Medulla oblongata (tissue), 1 donor: ENCODE results near the gene PECR.
A peak's percentile ranks its signal among the peaks of the same experiment; 100 is the strongest.
"Not testable (repeated sequence)": the region's sequence is repeated elsewhere in the genome, so short reads cannot be mapped to it uniquely, and the experiment has no call there.

Experiments
- DNase-seq: peaks from one replicate; pipeline ENCODE4 v3.0.0-alpha.2; 2015; ENCODE audit errors: extremely low spot score

The PECR gene

DNA sequence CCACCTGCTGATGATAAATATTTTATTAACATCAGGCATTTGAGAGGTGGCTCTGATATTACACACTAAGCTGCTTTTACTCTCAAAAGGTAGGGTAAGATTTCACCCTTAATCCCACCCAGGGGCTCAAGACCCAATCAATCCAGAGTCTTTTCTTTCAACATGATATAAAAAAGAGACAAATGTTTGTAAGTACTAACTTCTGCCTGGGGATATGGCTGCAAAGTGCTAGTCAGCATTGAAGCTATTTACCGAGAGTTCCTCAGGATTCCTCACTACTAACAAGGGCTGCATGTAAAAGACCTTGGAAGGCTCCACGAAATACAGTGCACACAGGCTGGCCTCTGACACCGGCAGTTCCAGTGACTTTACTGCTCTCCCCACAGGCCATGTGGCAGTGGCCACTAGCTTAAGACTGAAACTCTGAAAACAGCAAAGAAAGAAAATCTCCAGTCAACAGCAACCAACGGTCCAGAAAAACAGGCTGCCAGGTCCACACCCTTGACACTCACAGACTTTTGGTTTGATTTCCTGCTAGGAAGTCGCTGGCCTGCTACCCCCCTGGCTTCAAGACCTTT lies 79.4 kb downstream of the PECR start:
- DNase-seq, result no peak

DNA sequence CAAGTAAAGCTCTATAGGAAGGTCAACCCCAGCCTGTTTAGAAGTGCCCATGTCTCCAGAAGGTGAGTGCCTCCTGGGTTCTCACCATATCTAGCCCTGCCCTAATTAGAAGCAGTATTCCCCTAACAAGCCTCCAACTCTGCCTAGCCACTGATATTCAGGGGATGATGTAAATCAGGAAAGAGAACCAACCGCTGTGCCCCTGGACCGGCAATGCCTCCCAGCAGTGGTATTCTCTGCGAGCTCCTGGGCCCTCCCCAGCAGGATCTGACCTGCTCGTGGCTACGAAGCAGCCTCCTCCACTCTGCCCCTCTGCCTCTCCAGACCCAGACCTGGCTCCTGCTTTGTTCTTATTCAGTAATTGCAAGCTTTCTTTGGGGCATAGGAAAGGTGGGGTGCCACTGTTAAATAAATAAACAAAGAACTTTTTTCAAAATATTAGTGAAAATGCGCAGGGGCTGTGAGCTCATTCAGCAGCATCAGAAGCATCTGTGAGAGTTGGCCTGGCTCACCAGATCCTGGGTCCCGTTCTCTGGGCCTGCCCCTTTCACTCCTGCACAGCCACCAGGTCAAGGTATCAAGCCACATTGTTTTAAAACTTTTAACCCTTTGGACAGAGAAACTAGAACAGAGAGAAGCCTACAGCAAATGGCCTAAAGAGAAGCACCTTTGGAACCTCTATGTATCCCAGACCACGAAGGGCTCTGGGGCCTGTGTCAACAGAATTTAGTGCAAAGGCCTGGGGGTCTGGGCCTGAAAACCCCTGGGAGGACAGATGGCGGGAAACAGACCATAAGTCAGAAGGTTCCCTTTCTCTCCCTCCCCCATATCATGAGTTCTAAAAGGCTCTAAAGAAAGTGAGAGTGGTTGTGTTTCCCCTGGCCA lies 80.2 kb downstream of the PECR start:
- no peak for DNase-seq

DNA sequence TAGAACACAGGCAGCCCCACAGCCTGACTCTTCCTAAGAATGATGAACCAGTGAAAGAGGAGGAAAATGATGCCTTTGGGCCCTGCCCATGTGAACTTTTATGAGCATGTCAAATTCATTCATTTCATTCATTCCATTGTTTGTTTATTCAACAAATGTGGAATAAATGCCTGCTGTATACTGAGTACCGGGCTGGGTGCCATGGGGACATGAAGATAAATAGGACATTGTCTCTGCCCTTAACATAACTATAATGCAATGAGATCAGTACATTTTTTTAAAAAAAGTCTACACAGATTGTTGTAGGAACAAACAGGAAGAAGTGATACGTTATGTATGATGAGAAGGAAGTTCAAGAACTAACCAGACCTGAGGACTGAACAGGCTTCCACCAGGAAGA lies 83.0 kb downstream of the PECR start:
- DNase-seq, result peak; percentile 39

DNA sequence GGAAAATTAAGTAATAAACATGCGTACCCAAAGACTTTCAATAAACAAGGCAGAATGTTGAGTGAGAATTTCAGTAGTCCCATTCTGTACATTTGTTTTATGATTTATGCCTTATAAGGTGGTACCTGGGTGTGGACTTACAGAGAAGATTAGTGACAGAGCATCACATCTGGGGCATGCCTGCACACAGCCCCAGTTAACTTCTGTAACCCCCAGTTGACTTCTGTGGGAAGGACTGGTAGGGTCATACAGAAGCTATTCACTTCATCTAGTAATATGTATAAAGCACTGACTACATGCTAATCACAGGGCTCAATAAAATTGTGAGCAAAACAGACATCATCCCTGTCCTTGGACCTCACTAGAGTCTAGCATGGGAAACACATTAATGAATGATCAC lies 84.4 kb downstream of the PECR start:
- DNase-seq, result no peak

DNA sequence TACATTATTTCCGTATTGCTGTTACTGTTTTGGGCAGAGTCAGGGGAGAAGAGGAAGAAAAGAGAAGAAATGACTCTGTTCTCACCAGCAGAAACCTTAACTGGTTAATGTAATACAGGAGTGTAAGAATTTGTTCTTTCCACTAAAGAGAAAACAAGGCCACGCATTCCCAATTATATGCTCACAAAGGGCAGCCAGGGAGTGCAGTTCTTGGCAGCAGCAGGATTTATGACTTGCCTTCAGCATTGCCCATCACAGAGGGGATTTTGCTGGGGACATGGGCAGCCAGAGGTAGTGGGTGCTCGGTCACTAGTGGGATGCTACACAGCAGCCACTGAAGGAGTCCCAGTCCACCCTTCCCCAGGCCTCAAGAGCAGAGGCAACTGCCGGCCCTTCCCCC lies 86.7 kb downstream of the PECR start:
- no peak for DNase-seq

DNA sequence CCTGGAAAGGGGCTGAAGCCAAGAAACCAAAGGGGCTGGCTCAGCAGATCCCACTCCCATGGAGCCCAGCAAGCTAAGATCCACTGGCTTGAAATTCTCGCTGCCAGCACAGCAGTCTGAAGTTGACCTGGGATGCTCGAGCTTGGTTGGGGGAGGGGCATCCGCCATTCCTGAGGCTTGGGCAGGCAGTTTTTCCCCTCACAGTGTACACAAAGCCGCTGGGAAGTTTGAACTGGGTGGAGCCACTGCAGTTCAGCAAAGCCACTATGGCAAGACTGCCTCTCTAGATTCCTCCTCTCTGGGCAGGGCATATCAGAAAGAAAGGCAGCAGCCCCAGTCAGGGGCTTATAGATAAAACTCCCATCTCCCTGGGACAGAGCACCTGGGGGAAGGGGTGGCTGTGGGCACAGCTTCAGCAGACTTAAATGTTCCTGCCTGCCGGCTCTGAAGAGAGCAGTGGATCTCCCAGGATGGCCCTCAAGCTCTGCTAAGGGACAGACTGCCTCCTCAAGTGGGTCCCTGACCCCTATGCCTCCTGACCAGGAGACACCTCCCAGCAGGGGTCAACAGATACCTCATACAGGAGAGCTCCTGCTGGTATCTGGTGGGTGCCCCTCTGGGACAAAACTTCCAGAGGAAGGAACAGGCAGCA lies 92.9 kb downstream of the PECR start:
- not testable (repeated sequence) for DNase-seq
